NCI-H187 (cell line): Measurements from ENCODE around the gene FSTL5.

ENCODE experiments used
- DNase-seq, 2 experiments: peaks; one replicate each; lab custom pipeline; 2025; lab: John Stamatoyannopoulos, UW

FSTL5 gene

GRCh38 chr4:161581262-161582230 is 582.3 kb downstream of the FSTL5 start:
- no peak for DNase-seq

GRCh38 chr4:161577579-161578301 is 586.1 kb downstream of the FSTL5 start:
- DNase-seq, result no peak

GRCh38 chr4:161573836-161574235 is 590.0 kb downstream of the FSTL5 start:
- DNase-seq, result no peak

- DNase-seq, result no peak
These were observed 599.5 kb downstream of the FSTL5 start for GRCh38 chr4:161564230-161564834.

GRCh38 chr4:161555689-161556660 is 607.8 kb downstream of the FSTL5 start:
- DNase-seq, result no peak

- DNase-seq, result no peak
These were observed 609.3 kb downstream of the FSTL5 start for GRCh38 chr4:161554372-161554990.

GRCh38 chr4:161546902-161547301 is 616.9 kb downstream of the FSTL5 start:
- no peak for DNase-seq

- no peak for DNase-seq
These were observed 623.5 kb downstream of the FSTL5 start for GRCh38 chr4:161540265-161540664.

GRCh38 chr4:161538941-161539340 is 624.9 kb downstream of the FSTL5 start:
- no peak for DNase-seq

GRCh38 chr4:161530710-161531109 is 633.1 kb downstream of the FSTL5 start:
- no peak for DNase-seq

- DNase-seq, result no peak
These were observed 638.7 kb downstream of the FSTL5 start for GRCh38 chr4:161525121-161525520.

GRCh38 chr4:161522031-161522430 is 641.8 kb downstream of the FSTL5 start:
- no peak for DNase-seq

GRCh38 chr4:161519611-161520010 is 644.2 kb downstream of the FSTL5 start:
- DNase-seq, result no peak

- DNase-seq, result no peak
These were observed 645.9 kb downstream of the FSTL5 start for GRCh38 chr4:161517941-161518340.

GRCh38 chr4:161505141-161505540 is 658.7 kb downstream of the FSTL5 start:
- DNase-seq, result no peak

GRCh38 chr4:161498155-161498554 is 665.6 kb downstream of the FSTL5 start:
- DNase-seq, result no peak

GRCh38 chr4:161486461-161486860 is 677.3 kb downstream of the FSTL5 start:
- no peak for DNase-seq

GRCh38 chr4:161466316-161466715 is 697.5 kb downstream of the FSTL5 start:
- DNase-seq, result no peak

GRCh38 chr4:161463436-161463835 is 700.4 kb downstream of the FSTL5 start:
- DNase-seq, result no peak

- no peak for DNase-seq
These were observed 705.9 kb downstream of the FSTL5 start for GRCh38 chr4:161457906-161458305.

- no peak for DNase-seq
These were observed 706.5 kb downstream of the FSTL5 start for GRCh38 chr4:161457311-161457710.
